GM21737 (cell line): ENCODE data around the gene MKNK2.
"Not testable (repeated sequence)": the region's sequence is repeated elsewhere in the genome, so short reads cannot be mapped to it uniquely, and the experiment has no call there.

Experiments
- ATAC-seq: cut with Tn5 transposase; IDR thresholded peaks from one replicate; pipeline ENCODE4 v1.9.1; 2021; ENCODE audit warnings: mild to moderate bottlenecking, moderate library complexity; ENCODE audit not compliant: unreplicated experiment

Gene MKNK2

GRCh38 chr19:2044709-2045500 lies 6.1 kb downstream of the MKNK2 start:
- no peak for ATAC-seq

- no peak for ATAC-seq
Measured at GRCh38 chr19:2043961-2044708, 6.9 kb downstream of the MKNK2 start.

GRCh38 chr19:2043251-2043641 lies 7.8 kb downstream of the MKNK2 start:
- ATAC-seq: no peak

DNA sequence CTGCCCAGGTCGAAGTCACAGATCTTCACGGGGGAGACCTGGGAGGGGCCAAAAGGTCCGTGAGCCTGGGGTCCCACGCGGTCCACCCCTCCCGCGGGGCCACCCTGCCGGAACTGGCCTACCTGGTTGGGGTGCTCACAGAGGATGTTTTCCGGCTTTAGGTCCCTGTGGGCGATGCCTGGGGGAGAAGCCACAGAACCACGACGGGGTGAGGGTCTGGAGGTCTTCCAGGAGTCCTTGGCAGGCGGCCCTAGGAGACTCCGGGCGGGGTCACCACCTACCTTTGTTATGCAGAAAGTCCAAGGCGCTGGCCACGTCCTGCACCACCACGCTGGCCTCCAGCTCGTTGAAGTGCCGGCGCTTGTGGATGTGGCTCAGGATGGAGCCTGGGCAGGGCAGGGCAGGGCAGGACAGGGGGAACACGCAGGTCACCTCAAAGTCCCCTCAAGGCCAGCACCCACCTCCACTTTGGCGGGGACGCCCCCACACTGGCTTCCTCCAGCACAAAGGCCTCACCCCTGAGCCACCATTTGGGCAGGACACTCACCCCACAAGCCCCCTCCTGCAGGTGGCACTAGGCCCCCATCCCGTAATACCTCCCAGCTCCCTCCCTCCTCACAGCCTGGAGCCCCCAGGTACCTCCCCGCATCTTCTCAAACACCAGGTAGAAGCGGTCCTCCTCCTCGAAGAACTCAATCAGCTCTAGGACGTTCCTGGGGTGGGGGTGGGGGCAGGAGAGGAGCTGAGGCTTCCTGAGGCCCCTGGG lies 8.4 kb downstream of the MKNK2 start:
- no peak for ATAC-seq

DNA sequence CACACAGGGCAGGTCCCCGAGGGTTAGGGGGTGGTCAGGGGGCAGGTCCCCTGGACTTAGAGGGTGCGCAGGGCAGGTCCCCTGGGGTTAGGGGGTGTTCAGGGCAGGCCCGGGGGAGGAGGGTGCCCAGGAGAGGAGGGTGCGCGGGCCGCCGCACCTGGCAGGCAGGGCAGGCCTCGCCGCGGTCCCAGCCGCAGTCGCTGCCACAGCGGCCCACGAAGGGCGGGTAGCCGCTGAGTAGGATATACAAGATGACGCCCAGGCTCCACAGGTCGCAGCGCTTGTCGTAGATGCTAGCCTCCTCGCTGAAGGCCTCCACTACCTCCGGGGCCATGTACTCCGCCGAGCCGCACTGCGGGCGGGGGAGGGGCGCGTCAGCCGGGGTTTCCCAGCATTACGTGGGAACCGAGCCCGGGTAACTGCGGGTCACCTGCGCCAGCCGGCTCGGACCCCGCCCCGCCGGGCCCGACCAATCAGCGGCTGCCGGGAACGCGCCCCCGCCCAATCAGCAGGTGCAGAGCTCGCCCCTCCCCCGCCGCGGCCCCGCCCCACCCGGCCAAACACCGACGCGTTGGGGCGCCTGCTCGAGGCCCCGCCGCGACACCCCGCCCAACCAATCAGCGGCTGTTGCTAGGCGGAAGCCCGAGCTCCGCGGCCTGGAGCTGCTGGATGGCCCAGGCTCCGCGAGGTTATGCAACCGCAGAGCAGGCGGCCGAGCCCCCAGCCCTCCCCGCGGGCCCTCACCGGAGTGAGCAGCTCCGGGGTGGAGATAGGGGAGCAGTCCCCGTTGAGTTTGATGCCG lies 9.2 kb downstream of the MKNK2 start:
- peak; percentile 49 for ATAC-seq

DNA sequence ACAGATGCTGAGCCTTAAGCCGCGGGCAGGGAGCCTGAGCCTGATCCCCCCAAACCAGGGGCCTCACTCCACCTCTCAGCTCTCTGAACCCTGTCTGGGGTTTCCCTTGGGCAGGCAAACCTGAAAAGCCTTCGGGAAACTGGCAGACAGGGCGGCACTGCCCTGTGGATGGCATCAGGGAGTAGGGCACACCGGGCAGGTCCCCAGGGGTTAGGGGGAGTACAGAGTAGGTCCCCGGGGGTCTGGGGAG lies 9.7 kb downstream of the MKNK2 start:
- ATAC-seq: no peak

- ATAC-seq: no peak
Measured at GRCh38 chr19:2040647-2041432, 10.2 kb downstream of the MKNK2 start.

GRCh38 chr19:2039959-2040646 lies 10.9 kb downstream of the MKNK2 start:
- ATAC-seq: no peak

DNA sequence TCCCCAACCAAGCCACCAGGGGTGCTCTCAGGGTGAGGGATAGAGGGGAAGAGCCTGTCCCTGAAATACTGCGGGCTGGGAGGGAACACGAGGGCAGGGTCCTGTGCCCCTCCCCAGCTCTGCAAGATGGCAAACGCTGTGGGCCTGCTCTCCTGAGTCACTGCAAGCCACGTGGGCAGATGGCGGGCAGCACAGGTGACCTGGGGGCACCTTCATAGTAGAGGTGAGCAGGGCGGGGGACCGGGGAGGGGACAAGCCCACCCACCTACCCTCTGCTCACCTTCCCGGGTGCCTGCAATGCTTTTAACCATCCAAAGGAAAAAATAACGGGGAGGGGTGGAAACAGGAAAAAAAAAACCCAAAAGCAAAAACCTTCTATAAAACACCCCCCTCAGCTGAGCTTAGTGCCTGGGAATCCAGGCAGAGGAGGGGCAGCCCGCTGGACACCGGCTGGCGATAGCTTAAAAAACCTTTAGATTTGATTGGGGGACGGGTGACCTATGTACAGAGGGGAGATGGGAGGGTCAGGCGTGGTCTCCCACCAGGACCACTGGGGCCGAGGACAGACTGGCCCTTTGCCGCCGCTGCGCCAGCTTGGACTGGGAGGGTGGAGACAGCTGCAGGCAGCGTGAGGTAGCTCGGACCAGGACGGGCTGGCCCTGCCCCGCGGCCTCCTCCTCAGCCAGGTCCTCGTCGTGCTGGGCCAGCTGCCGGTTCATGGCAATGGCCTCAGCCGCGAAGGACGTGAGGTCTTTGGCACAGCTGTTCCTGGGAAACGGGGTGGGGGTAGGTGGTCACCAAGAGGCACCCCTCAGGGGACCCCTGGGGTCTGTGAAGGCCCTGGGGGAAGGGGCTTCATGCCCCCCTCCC lies 11.7 kb downstream of the MKNK2 start:
- no peak for ATAC-seq

DNA sequence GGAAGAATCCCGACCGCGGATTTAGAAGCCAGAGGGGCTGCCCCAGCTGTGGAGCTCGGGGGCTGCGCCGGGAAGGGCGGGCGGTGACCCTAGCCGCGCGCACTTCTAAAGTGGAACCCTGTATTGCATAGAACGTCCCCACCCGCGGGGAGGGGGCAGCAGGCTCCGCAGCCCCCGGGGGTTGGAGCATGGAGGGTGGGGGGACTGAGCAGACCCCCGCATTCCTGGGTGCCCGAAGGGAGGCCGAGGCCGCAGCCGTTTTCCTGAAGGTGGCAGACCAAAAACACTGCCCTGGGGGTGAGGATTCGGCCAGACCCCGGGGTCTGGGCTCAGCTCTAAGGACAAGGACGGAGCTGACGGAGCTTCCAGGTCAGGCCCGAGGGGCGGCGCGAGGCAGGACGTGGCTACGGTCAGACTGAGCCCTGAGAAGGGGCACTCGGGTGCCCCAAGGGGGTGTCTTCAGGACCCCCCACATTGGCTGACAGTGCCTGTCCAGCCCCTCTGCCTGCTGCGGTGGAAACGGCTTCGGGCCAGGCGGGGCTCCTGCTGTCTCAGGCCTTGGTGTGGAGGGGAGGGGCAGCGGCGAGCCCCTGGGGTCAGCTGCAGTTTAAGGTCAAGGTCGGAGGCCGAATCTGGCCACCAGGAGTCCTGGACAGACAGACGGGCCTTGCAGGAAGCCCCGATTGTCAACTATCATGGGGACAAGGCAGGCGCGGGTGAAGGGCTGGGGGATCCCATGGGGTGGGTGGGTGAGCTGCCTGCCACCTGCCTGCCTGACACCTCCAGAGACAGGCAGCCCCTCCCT lies 12.6 kb downstream of the MKNK2 start:
- no peak for ATAC-seq

DNA sequence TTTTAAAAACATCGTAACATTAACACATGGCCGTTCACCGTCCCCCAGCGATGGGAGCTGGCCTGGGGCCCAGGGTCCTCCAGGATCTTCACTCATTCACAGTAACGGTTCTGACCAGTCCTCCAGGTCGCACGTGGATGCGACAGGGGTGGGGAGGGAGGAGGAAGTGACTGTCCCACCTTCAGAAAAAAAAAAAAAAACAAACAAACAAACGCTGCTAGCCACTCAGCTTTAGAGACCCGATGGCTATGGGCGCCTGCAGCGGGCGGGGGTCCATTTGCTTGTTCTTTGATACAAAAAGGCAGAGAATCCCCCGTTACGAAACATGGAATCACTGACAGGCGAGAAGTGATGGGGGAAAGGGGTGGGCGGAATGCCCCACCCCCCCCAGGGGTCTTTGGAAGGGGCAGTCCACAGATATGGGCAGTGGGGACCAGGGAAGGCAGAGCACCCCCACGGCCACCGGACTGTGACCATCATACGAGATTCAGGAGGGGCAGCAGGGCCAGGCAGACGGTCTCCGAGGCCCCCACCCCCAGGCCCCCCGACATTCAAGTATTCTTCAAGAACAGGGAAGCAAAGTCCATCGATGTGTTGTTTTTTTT lies 13.3 kb downstream of the MKNK2 start:
- ATAC-seq: no peak

DNA sequence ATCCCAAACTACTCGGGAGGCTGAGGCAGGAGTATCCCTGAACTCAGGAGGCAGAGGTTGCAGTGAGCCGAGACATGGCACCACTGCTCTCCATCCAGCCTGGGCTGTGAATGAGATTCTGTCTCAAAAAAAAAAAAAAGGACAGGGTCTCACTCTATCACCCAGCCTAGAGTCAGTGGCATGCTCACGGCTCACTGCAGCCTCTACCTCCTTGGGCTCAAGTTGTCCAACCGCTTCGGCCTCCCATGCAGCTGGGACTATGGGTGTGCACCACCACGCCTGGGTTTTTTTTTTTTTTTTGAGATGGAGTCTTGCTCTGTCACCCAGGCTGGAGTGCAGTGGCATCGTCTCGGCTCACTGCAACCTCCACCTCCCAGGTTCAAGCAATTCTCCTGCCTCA lies 14.6 kb downstream of the MKNK2 start:
- ATAC-seq: no peak

GRCh38 chr19:2035590-2035991 lies 15.5 kb downstream of the MKNK2 start:
- ATAC-seq: no peak

- no peak for ATAC-seq
Measured at GRCh38 chr19:2034729-2035589, 16.1 kb downstream of the MKNK2 start.

- not testable (repeated sequence) for ATAC-seq
Measured at GRCh38 chr19:2034253-2034652, 16.8 kb downstream of the MKNK2 start.

DNA sequence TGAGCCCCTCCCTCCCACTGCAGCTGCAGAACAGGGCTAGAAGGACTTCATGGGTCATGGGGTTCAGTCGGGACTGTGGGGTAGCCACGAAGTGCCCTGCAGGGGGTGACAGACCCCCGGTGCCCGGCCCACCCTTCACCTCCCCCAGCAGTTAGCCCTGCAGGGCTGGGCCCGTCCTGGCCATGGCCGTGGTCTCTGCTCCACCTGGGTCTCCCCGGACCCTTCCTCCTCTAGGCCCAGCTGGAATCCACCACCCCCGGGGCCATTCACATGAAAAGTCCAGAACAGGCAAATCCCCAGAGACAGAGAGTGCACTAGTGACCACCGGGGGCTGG lies 17.3 kb downstream of the MKNK2 start:
- no peak for ATAC-seq
